ENCODE measurements around the gene RAB28.

RAB28 gene

GRCh38 chr4:13368217-13368616 is 115.9 kb downstream of the RAB28 start:
- no peak overlapping the region for H3K4me3 ChIP-seq (ENCODE audit: low read length)
- no peaks in the 10 kb centered on the region for H3K27me3 ChIP-seq (ENCODE audit: insufficient read depth, low read length)
- H3K36me3 ChIP-seq (ENCODE audit: insufficient read depth, low read length) = peaks cover 10% of the 10 kb centered on the region
- H2AFZ ChIP-seq (ENCODE audit: low read depth, low read length) = no peak overlapping the region
- no peaks in the 10 kb centered on the region for H3K9me3 ChIP-seq (ENCODE audit: low read length)
- H3K4me1 ChIP-seq (ENCODE audit: insufficient read depth, low read length) = no peaks in the 10 kb centered on the region

DNA sequence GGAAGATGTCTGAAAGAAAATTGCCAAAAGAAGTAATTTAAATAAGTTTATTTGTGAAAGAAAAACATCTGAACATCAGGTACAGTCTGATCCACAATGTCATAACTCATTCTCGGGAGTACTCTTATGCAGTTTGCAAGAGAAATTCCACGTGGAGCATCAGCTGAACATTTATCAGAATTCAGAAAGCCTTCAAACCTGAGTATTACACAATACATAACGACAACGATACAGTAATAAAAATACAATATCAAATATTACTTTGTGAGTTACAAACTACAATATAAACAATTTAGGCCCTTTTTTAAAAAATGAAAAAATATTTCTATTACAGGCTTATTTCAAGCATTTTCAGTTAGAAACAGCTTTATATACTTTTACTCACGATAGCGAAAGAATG is 116.4 kb downstream of the RAB28 start:
- H3K4me1 ChIP-seq (ENCODE audit: insufficient read depth, low read length) = no peaks in the 10 kb centered on the region
- no peaks in the 10 kb centered on the region for H3K27me3 ChIP-seq (ENCODE audit: insufficient read depth, low read length)
- H3K4me3 ChIP-seq (ENCODE audit: low read length) = no peak overlapping the region
- H2AFZ ChIP-seq (ENCODE audit: low read depth, low read length) = no peak overlapping the region
- no peaks in the 10 kb centered on the region for H3K9me3 ChIP-seq (ENCODE audit: low read length)
- H3K36me3 ChIP-seq (ENCODE audit: insufficient read depth, low read length) = peaks cover 10% of the 10 kb centered on the region

- Histone ChIP-seq H2AFZ (ENCODE audit: low read depth, low read length) (no peak overlapping the region), H3K4me1 (ENCODE audit: insufficient read depth, low read length) (peaks cover 2% of the 10 kb centered on the region), H3K36me3 (ENCODE audit: insufficient read depth, low read length) (peaks cover 10% of the 10 kb centered on the region), H3K4me3 (ENCODE audit: low read length) (no peak overlapping the region), H3K9me3 (ENCODE audit: low read length) (no peaks in the 10 kb centered on the region), H3K27me3 (ENCODE audit: insufficient read depth, low read length) (no peaks in the 10 kb centered on the region)
Observed at GRCh38 chr4:13367244-13367643, 116.9 kb downstream of the RAB28 start.

- peaks cover 10% of the 10 kb centered on the region for H3K4me1 ChIP-seq (ENCODE audit: insufficient read depth, low read length)
- H3K36me3 ChIP-seq (ENCODE audit: insufficient read depth, low read length) = peaks cover 10% of the 10 kb centered on the region
- no peak overlapping the region for H3K4me3 ChIP-seq (ENCODE audit: low read length)
- H3K27me3 ChIP-seq (ENCODE audit: insufficient read depth, low read length) = no peaks in the 10 kb centered on the region
- no peaks in the 10 kb centered on the region for H3K9me3 ChIP-seq (ENCODE audit: low read length)
- no peak overlapping the region for H2AFZ ChIP-seq (ENCODE audit: low read depth, low read length)
Observed at GRCh38 chr4:13365195-13365594, 118.9 kb downstream of the RAB28 start.

- Histone ChIP-seq H3K9me3 (ENCODE audit: low read length) (no peaks in the 10 kb centered on the region), H3K4me3 (ENCODE audit: low read length) (no peak overlapping the region), H3K36me3 (ENCODE audit: insufficient read depth, low read length) (peaks cover 10% of the 10 kb centered on the region), H2AFZ (ENCODE audit: low read depth, low read length) (no peak overlapping the region), H3K27me3 (ENCODE audit: insufficient read depth, low read length) (no peaks in the 10 kb centered on the region), H3K4me1 (ENCODE audit: insufficient read depth, low read length) (peaks cover 10% of the 10 kb centered on the region)
Observed at GRCh38 chr4:13364653-13365052, 119.5 kb downstream of the RAB28 start.

- Histone ChIP-seq H3K36me3 (ENCODE audit: insufficient read depth, low read length) (peaks cover 10% of the 10 kb centered on the region), H3K27me3 (ENCODE audit: insufficient read depth, low read length) (no peaks in the 10 kb centered on the region), H3K4me3 (ENCODE audit: low read length) (no peak overlapping the region), H3K4me1 (ENCODE audit: insufficient read depth, low read length) (peaks cover 10% of the 10 kb centered on the region), H2AFZ (ENCODE audit: low read depth, low read length) (no peak overlapping the region), H3K9me3 (ENCODE audit: low read length) (no peaks in the 10 kb centered on the region)
Observed at GRCh38 chr4:13364172-13364571, 120.0 kb downstream of the RAB28 start.

GRCh38 chr4:13359809-13360208 is 124.3 kb downstream of the RAB28 start:
- Histone ChIP-seq H3K27me3 (ENCODE audit: insufficient read depth, low read length) (no peaks in the 10 kb centered on the region), H2AFZ (ENCODE audit: low read depth, low read length) (no peak overlapping the region), H3K4me3 (ENCODE audit: low read length) (no peak overlapping the region), H3K9me3 (ENCODE audit: low read length) (no peaks in the 10 kb centered on the region), H3K36me3 (ENCODE audit: insufficient read depth, low read length) (peaks cover 2% of the 10 kb centered on the region), H3K4me1 (ENCODE audit: insufficient read depth, low read length) (peaks cover 10% of the 10 kb centered on the region)

DNA sequence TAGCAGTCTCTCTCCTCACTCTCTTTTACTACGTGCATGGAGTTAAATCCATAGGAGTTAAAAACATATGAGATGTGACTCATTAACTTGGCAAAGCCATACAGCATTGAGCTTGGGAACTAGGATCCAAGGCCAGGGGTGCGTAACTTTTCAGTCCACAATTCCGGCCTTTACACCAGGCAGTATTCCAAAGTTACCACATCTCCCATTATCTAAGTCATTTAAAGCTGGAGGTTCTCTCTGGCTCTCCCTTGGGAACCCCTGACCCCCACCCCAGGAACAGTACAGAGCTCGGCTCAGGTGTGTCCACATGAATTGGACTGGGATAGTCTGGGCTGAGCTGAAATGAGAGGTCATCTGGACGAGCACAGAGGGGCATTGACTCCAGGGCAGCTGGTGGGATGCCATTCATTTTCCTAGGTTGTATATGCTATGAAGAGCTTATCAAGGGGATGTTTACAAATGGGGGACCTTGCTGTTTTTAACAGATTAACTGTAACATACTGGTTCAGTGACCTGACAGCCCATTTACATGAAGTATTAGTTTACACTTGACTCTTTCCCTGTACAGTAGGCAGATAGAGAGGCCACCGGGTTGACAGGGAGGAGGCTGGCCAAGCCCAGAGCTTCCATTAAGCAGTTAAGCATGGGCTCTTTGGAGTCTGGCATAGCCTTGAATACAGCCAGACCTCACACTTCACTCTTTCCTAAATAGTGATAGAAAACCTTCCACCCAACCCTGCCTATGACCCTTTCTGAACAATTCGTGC is 128.8 kb downstream of the RAB28 start:
- Histone ChIP-seq H3K9me3 (ENCODE audit: low read length) (peaks cover 3% of the 10 kb centered on the region), H2AFZ (ENCODE audit: low read depth, low read length) (no peak overlapping the region), H3K4me1 (ENCODE audit: insufficient read depth, low read length) (no peaks in the 10 kb centered on the region), H3K36me3 (ENCODE audit: insufficient read depth, low read length) (peaks cover 2% of the 10 kb centered on the region), H3K4me3 (ENCODE audit: low read length) (no peak overlapping the region), H3K27me3 (ENCODE audit: insufficient read depth, low read length) (no peaks in the 10 kb centered on the region)

DNA sequence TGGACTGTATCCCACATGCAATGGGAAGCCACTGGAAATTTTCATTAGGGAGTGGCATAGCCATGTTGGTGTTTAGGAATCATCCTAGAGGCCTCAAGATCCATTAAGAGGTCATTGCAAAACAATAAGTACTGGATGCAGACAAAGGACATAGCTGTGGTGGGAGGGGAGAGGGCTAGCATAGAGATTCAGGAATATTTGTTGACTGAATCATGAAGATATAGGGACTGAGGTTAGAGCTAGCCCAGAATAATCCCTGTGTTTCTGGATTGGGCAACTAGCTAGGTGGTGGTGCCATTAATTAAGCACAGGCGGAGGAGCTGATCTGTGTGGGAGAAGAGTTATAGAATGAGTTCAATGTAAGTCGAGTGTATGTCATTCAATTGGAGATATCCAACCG is 135.0 kb downstream of the RAB28 start:
- Histone ChIP-seq H3K27me3 (ENCODE audit: insufficient read depth, low read length) (no peaks in the 10 kb centered on the region), H3K4me3 (ENCODE audit: low read length) (no peak overlapping the region), H3K9me3 (ENCODE audit: low read length) (peaks cover 3% of the 10 kb centered on the region), H2AFZ (ENCODE audit: low read depth, low read length) (no peak overlapping the region), H3K36me3 (ENCODE audit: insufficient read depth, low read length) (no peaks in the 10 kb centered on the region), H3K4me1 (ENCODE audit: insufficient read depth, low read length) (no peaks in the 10 kb centered on the region)

- peaks cover 3% of the 10 kb centered on the region for H3K9me3 ChIP-seq (ENCODE audit: low read length)
- no peak overlapping the region for H2AFZ ChIP-seq (ENCODE audit: low read depth, low read length)
- no peaks in the 10 kb centered on the region for H3K27me3 ChIP-seq (ENCODE audit: insufficient read depth, low read length)
- H3K4me1 ChIP-seq (ENCODE audit: insufficient read depth, low read length) = no peaks in the 10 kb centered on the region
- H3K4me3 ChIP-seq (ENCODE audit: low read length) = no peak overlapping the region
- H3K36me3 ChIP-seq (ENCODE audit: insufficient read depth, low read length) = no peaks in the 10 kb centered on the region
Observed at GRCh38 chr4:13348216-13348615, 135.9 kb downstream of the RAB28 start.

GRCh38 chr4:13347517-13348125 is 136.5 kb downstream of the RAB28 start:
- H3K9me3 ChIP-seq (ENCODE audit: low read length) = peaks cover 3% of the 10 kb centered on the region
- no peaks in the 10 kb centered on the region for H3K27me3 ChIP-seq (ENCODE audit: insufficient read depth, low read length)
- no peak overlapping the region for H3K4me3 ChIP-seq (ENCODE audit: low read length)
- H2AFZ ChIP-seq (ENCODE audit: low read depth, low read length) = no peak overlapping the region
- no peaks in the 10 kb centered on the region for H3K36me3 ChIP-seq (ENCODE audit: insufficient read depth, low read length)
- H3K4me1 ChIP-seq (ENCODE audit: insufficient read depth, low read length) = no peaks in the 10 kb centered on the region

DNA sequence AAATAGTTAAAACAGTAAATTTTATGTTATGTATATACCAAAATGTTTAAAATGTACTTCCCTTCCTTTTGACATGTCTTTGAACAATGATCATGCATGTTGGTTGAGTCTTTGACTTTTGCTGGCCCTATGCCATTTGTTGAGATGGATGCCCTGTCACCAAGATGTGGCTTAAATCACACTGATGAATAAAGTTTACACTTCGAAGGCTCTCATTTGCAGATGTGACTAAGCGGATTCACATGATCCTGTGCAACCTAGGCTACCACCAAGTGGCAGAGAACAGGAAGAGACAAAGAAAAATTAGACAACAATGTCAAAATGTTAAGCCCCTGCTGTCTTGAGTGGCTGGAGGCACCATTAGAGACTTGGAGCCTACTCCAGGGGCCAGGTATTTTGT is 139.9 kb downstream of the RAB28 start:
- Histone ChIP-seq H3K27me3 (ENCODE audit: insufficient read depth, low read length) (no peaks in the 10 kb centered on the region), H2AFZ (ENCODE audit: low read depth, low read length) (no peak overlapping the region), H3K36me3 (ENCODE audit: insufficient read depth, low read length) (no peaks in the 10 kb centered on the region), H3K4me3 (ENCODE audit: low read length) (no peak overlapping the region), H3K4me1 (ENCODE audit: insufficient read depth, low read length) (peaks cover 11% of the 10 kb centered on the region), H3K9me3 (ENCODE audit: low read length) (no peaks in the 10 kb centered on the region)

DNA sequence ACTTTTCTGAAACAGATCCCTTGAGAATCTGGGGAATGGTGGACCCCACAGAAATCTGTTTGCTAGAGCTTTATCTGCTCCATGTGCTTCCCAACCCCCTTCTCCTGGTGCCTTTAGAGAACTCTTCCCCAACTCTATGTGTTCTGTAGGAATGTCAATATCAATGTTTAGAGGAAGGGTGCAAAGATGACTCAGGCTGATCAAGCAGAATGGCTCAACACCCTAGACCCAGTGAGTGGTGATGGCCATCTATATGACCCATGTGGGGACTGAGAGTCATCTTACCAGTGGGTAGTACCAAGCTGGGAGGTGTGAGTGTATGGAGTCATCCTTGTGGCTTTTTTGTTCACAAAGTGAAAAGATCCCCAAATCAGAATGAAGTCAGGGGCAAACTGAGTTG is 143.5 kb downstream of the RAB28 start:
- Histone ChIP-seq H3K36me3 (ENCODE audit: insufficient read depth, low read length) (peaks cover 2% of the 10 kb centered on the region), H3K9me3 (ENCODE audit: low read length) (no peaks in the 10 kb centered on the region), H3K27me3 (ENCODE audit: insufficient read depth, low read length) (no peaks in the 10 kb centered on the region), H2AFZ (ENCODE audit: low read depth, low read length) (no peak overlapping the region), H3K4me1 (ENCODE audit: insufficient read depth, low read length) (peaks cover 11% of the 10 kb centered on the region), H3K4me3 (ENCODE audit: low read length) (no peak overlapping the region)

- H3K4me1 ChIP-seq (ENCODE audit: insufficient read depth, low read length) = no peaks in the 10 kb centered on the region
- no peaks in the 10 kb centered on the region for H3K9me3 ChIP-seq (ENCODE audit: low read length)
- H3K36me3 ChIP-seq (ENCODE audit: insufficient read depth, low read length) = peaks cover 2% of the 10 kb centered on the region
- H3K4me3 ChIP-seq (ENCODE audit: low read length) = no peak overlapping the region
- no peak overlapping the region for H2AFZ ChIP-seq (ENCODE audit: low read depth, low read length)
- no peaks in the 10 kb centered on the region for H3K27me3 ChIP-seq (ENCODE audit: insufficient read depth, low read length)
Observed at GRCh38 chr4:13331827-13332226, 152.3 kb downstream of the RAB28 start.
